Progenitor cell of endocrine pancreas (in vitro differentiated cells): ENCODE data around the gene RNU6-1. TPM values are rescaled to one million over a fixed set of nuclear protein-coding genes. Genes with fewer than 3 reads are reported as not detected.

ENCODE experiments used
- DNase-seq: peaks from one replicate; pipeline ENCODE4 v3.0.0; 2021; ENCODE audit warnings: low spot score; ENCODE audit not compliant: unreplicated experiment
- H3K27ac Mint-ChIP-seq: 2 replicates; pipeline ENCODE4 v1.8.0; 2021; ENCODE audit warnings: mild to moderate bottlenecking, moderate library complexity, mixed read lengths
- H3K27me3 Mint-ChIP-seq: 2 replicates; pipeline ENCODE4 v1.8.0; 2021; ENCODE audit warnings: mixed read lengths
- H3K36me3 Mint-ChIP-seq: 2 replicates; pipeline ENCODE4 v1.8.0; 2022; ENCODE audit warnings: mixed read lengths; ENCODE audit not compliant: insufficient read depth
- H3K4me1 Mint-ChIP-seq: 2 replicates; pipeline ENCODE4 v1.8.0; 2021; ENCODE audit warnings: low read depth, mixed read lengths
- H3K4me3 Mint-ChIP-seq: 2 replicates; pipeline ENCODE4 v1.8.0; 2021; ENCODE audit warnings: low read depth, mild to moderate bottlenecking, moderate library complexity, mixed read lengths
- H3K9me3 Mint-ChIP-seq: 2 replicates; pipeline ENCODE4 v1.8.0; 2021; ENCODE audit warnings: low read depth, mixed read lengths
- CTCF ChIP-seq: fragments of 200-600 bp; sonication (generic); IDR thresholded peaks from one replicate; pipeline ENCODE4 v1.5.0; 2021; ENCODE audit warnings: antibody characterized with exemption, mild to moderate bottlenecking; ENCODE audit not compliant: unreplicated experiment
- total RNA-seq: library from RNA; stranded (reverse); gene quantifications from 2 replicates; pipeline ENCODE4 v1.2.1, GENCODE V29; 2021

Gene RNU6-1
- total RNA-seq, 1 donor from 2014 or later = not detected

GRCh38 chr15:67884009-67884408, 44.2 kb upstream of the RNU6-1 start:
- no peak for DNase-seq
- Mint-ChIP-seq H3K27ac (peak overlapping the region; percentile 35), H3K36me3 (no peaks in the 10 kb centered on the region), H3K9me3 (no peaks in the 10 kb centered on the region), H3K4me1 (peaks cover 6% of the 10 kb centered on the region), H3K27me3 (peaks cover 7% of the 10 kb centered on the region), H3K4me3 (peak overlapping the region; percentile 66)
- no peak for TF ChIP-seq CTCF

- Mint-ChIP-seq H3K27me3 (peaks cover 3% of the 10 kb centered on the region), H3K36me3 (no peaks in the 10 kb centered on the region), H3K4me1 (peaks cover 6% of the 10 kb centered on the region), H3K27ac (no peak overlapping the region), H3K9me3 (no peaks in the 10 kb centered on the region), H3K4me3 (no peak overlapping the region)
- DNase-seq = no peak
- TF ChIP-seq CTCF = no peak
Measured at GRCh38 chr15:67883234-67883773, 43.5 kb upstream of the RNU6-1 start.

- DNase-seq = no peak
- Mint-ChIP-seq H3K27me3 (peaks cover 3% of the 10 kb centered on the region), H3K4me3 (no peak overlapping the region), H3K36me3 (no peaks in the 10 kb centered on the region), H3K27ac (no peak overlapping the region), H3K9me3 (no peaks in the 10 kb centered on the region), H3K4me1 (peaks cover 6% of the 10 kb centered on the region)
- no peak for TF ChIP-seq CTCF
Measured at GRCh38 chr15:67882487-67883233, 42.8 kb upstream of the RNU6-1 start.

- no peak for TF ChIP-seq CTCF
- Mint-ChIP-seq H3K36me3 (no peaks in the 10 kb centered on the region), H3K9me3 (no peaks in the 10 kb centered on the region), H3K27me3 (peaks cover 3% of the 10 kb centered on the region), H3K4me3 (no peak overlapping the region), H3K27ac (no peak overlapping the region), H3K4me1 (peaks cover 6% of the 10 kb centered on the region)
- no peak for DNase-seq
Measured at GRCh38 chr15:67880651-67881182, 40.9 kb upstream of the RNU6-1 start.

GRCh38 chr15:67879440-67880129, 39.7 kb upstream of the RNU6-1 start:
- no peak for TF ChIP-seq CTCF
- H3K9me3 Mint-ChIP-seq = no peaks in the 10 kb centered on the region
- H3K27me3 Mint-ChIP-seq = peaks cover 3% of the 10 kb centered on the region
- no peaks in the 10 kb centered on the region for H3K4me1 Mint-ChIP-seq
- no peak for DNase-seq
- no peak overlapping the region for H3K4me3 Mint-ChIP-seq
- H3K27ac Mint-ChIP-seq = no peak overlapping the region
- H3K36me3 Mint-ChIP-seq = no peaks in the 10 kb centered on the region
